Measurements from ENCODE around the gene CACFD1.

Gene CACFD1

DNA sequence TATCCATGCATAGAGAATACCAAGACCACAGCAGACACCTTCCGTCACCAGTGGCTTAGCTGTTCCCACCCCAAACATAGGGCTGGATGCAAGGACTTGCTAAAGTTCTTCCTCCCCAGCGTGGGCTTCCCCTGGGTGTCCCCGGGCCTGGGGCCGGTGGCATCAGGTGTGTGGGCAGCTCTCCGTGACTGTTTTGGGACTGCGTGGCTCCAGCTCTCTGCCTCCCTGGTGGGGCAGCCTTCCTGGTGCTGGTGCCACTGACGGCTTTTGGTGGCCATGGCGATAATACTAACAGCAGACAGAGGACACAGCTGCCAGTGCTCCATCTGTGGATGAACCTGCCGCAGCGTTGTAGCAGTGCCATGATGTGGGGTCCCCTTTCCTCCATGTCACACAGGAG is 4.9 kb downstream of the CACFD1 start:
- ATAC-seq (no peak), DNase-seq (no peak)

DNA sequence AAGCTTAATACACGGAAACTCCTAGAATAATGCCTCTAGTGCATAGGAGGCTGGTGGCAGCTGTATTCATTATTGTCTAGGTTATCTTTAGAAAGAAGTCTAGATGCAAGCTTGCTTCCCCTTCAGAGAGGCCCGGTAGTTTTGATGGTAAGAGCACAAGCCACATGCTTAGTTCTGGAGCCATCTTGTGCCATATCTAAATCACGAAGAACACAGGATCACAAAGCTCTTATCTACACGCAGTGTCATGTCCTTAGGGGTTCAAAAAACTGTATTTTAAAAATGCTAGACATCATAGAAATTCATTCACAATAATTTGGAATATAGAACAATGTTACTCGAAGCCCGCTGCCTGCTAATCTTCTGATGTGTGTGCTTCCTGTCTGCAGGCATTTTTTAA is 6.2 kb downstream of the CACFD1 start:
- no peak for ATAC-seq

DNA sequence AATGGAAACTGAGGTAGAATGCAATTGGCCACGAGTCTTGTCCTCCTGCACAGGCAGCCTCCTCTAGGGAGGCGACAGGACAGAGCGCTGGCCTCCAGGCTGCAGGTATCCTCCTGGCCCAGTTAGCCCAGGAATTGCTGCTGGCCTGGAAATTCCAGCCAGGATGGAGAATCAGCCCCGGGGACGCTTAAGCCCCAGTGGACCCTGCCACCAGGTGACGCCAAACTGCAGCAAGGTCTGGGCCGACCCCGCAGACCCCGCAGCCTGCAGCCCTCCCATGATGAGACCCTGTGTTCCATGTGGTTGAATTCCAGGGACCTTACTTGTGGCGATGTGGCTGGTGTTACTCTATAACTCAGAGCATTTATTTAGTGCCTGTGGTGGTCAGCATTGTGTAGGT is 7.3 kb downstream of the CACFD1 start:
- DNase-seq (no peak), ATAC-seq (no peak)

More for the DNA sequence above, 6.2 kb downstream of the CACFD1 start:
- no peak for DNase-seq

DNA sequence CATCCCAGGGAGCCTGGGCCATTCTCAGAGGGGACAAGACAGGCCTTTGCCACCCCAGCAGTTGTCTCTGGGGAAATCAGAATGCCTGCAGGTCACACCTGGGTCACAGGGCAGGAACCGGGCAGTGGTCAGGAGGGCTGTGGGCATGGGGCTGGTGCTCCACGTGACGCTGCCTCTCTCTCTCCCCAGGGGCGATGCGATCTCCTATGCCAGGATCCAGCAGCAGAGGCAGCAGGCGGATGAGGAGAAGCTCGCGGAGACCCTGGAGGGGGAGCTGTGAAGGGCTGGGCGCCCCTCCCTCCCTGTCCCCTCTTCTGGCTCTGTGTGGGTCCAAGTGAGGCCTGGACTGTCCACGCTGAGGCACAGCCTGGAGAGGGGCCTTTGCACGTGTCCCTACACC is 8.6 kb downstream of the CACFD1 start:
- DNase-seq (no peak), ATAC-seq (peak; percentile 8)

DNA sequence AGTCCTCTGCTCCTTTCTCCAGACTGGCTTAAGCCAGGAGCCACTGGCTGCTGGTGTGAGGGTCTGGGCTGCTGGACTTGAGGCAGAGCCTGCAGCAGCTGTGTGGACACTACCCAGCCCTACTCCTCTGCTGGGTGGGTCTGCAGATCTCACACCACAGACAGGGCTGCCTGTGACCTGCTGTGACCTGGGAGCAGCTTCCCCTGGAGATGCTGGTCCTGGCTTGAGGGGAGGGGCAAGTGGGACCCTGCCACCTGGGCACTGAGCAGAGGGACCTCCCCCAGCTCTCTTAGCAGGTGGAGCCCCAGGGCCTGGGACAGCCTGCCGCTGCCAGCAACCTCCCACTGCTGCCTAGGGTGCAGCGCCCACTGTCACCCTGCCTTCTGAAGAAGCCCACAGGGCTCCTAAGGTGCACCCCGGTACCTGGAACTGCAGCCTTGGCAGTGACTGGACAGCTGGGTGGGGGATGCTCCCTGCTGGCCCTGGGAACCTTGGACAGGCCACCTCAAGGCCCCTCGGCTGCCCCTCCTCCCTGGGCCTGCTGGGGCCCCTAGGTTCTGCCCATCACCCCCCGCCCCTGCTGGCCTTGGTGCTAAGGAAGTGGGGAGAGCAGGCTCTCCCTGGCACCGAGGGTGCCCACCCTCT is 9.1 kb downstream of the CACFD1 start:
- peak; percentile 2 for ATAC-seq

DNA sequence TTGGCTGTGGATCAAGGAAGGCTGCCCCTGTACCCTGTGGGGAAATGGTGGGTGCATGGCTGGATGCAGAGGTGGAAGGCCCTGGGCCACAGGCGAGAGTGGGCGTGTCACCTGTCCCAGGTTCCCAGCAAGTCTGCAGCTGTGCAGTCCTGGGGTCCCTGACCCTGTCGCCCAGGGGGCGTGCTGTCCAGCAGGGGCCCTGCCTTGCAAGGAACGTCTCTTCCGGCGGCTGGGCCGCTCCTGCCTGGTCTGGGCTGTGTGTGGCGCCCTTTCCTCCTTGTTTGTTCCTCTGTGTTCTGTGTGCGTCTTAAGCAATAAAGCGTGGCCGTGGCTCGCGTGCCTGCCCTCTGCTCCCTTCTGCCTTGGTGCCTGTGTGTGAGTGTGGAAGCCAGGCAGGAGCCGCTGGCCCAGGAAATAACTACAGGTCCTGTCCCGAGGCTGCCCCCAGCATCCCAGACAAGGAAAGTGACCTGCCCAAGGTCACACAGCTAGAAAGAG is 10.7 kb downstream of the CACFD1 start:
- DNase-seq (no peak), ATAC-seq (no peak)

More for the DNA sequence above, 9.1 kb downstream of the CACFD1 start:
- no peak for DNase-seq

DNA sequence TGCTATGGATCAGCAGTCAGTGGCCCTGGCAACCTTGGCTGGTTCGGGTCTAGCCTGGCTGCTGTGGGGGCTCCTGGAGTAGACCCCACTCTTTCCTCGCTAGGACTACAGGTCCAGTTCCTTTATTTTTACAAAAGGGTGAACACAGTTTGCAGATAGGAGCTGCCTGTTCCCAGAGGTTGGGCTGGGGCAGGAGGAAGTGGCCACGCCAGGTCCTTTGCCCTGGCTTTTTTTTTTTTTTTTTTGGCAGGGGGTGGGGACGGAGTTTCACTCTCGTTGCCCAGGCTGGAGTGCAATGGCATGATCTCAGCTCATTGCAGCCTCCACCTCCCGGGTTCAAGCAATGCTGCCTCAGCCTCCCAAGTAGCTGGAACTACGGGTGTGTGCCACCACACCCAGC is 11.2 kb downstream of the CACFD1 start:
- ATAC-seq (no peak), DNase-seq (no peak)

DNA sequence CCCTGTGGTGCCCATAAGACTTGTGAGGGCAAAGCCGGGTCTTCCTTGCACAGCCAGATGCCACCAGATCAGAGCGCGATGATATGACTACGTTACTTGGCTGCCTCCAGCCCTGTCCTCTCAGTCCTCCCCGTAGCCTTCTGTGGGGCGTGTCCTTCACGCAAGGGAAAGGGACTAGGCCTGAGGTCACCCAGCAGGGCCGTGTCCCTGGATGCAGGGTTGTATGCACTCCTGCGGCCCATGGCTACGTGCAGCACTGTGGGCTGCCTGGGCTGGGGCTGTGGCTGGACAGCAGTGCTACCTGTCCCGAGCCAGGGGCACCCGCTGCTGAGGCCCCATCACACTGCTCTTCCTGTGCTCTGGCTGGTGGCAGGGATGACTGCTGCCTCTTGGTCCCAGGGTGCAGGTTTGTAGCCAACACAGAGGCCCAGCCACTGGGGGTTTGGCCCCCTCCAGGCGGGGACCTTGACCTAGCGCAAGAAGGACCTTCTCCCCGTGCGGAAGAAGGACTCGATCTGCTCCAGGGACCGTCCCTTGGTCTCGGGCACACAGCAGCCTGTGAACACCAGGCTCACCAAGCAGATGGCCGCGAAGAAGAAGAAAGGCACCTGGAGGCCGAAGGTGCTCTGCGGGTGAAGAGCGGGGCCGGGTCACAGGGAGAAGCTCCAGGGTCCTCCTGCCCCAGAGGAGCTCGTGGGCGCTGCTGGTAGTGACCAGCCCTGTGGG is 11.9 kb downstream of the CACFD1 start:
- ATAC-seq (no peak), DNase-seq (no peak)

DNA sequence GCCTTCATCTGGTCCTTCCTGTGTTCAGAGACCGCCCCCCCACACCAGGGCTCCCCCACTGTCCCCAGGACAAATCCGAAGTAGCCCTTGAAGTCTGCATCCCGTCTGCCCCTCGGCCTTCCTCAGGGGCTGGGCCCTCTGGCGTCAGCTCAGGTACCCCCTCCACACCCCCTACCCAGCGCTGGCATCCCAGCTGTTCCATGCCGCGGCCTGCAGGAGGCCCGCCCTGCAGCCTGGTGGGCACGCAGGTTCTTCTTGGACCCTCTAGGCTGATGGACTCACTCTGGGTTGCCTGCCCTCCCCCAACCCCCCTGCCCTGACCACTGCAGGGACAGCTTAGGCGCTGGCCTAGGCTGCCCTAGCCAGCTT is 12.5 kb downstream of the CACFD1 start:
- ATAC-seq, result no peak
- DNase-seq, result no peak

DNA sequence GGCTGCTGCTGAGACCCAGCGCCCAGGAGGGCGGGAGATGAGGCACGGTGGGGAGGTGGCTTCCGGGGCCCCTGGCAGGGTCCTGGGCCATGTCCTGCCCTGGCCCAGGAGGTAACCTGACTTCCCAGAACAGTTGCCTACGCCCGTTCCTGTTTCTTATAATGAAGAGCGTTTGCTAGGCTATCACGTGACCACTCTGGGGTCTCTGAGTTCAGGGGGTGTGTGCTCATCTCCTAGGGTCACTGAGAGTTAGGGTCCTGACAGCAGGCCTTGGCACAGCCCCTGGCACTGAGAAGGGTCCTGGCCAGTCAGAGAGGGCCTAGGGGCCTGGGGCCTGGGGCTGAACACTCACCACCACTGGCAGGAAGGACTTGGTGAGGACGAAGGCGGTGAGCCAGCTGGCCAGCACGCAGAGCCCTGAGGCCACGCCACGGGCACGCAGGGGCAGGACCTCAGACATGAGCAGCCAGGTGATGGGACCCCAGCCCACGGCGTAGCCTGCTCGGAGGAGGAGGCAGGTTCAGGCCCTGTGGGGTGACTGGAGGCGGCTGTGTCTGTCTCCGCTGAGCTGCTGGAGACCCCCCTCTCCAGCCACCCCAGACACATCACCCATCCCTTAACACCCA is 13.1 kb downstream of the CACFD1 start:
- no peak for DNase-seq
- no peak for ATAC-seq

DNA sequence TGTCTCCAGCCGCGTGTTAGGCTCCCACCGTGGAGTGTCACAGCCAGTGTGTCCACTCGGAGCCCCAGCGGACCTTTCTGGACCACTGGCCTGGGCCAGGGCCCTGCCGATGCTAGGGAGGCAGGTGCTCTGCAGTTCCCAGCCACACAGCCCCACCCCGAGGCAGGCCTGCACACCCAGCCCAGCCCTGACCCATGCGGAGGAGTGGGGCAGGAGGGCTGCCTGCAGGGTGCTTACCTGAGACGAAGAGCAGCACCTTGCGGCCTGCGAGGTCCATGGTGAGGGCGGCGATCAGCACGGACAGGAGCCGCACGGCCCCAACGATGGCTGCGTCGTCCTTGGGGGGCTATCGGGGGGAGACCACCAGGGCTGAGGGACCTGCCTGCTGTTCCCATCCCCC is 14.0 kb downstream of the CACFD1 start:
- DNase-seq (no peak), ATAC-seq (no peak)

DNA sequence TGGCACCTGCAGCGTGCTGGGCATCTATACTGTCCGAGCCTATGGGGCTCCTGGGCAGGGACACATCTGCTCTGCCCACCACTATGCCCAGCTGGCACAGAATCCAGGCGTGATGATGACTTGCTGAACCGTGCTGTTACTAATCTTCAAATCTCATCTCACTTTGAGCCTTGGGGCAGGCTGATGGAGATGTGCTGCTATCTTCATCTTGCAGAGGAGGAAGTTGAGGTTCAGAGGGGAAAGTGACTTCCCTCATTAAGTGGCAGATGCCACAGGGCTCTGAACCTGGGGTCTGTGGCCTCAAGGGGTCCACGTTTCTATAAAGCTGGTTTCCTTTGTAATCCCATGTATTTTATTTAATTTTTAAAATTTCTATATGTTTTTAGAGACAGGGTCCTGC is 14.4 kb downstream of the CACFD1 start:
- DNase-seq (no peak), ATAC-seq (no peak)

DNA sequence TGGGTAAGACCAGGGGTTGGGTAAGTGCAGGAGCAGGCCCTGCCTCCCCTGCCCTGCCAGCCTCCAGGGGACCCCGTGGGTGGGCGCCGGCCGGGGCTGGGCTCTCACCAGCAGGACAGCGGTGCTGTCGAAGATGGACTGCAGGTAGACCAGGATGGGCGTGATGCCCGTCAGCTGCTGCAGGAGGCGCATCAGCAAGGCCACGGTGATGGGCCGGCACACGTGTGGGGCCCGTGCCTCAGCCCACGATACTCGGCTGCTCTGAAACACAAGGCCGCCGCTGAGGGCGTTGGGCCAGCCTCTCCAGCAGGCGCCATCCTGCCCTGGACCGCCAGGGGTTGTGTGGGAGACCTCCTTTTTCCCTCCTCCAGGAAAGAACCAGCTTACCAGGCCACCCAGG is 15.1 kb downstream of the CACFD1 start:
- DNase-seq (no peak), ATAC-seq (no peak)

DNA sequence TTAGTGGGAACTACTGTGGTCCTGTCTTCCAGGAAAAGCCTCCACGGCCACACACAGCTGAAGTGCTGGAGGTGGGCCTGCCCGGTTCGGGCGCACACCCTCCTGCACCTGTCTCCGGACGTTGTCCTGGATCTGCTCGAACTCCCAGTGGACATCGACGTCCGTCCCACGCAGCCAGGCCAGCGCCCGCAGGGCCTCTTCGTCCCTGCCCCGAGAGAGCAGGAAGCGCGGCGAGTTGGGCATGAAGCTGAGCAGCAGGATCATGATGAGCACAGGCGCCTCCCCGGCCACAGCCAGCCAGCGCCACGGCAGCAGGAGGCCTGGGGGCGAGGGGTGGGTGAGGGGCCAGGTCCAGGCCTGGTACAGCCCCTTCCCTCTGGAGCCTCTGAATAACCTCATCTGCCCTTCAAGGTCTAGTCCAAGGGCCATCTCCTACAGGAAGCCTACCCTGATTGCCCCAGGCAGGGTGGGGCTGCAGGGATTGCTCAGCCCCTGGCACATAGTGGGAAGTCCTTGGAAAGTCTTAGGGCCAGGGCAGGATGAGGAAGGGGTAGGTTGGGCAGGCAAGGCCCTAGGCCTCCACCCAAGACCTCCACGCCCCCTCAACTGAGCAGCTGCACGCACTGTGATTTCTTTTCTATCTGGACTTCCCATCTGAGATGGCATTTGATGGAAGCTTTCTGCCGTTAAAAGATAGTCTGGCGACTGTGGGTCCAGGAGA is 15.7 kb downstream of the CACFD1 start:
- ATAC-seq (no peak), DNase-seq (no peak)

DNA sequence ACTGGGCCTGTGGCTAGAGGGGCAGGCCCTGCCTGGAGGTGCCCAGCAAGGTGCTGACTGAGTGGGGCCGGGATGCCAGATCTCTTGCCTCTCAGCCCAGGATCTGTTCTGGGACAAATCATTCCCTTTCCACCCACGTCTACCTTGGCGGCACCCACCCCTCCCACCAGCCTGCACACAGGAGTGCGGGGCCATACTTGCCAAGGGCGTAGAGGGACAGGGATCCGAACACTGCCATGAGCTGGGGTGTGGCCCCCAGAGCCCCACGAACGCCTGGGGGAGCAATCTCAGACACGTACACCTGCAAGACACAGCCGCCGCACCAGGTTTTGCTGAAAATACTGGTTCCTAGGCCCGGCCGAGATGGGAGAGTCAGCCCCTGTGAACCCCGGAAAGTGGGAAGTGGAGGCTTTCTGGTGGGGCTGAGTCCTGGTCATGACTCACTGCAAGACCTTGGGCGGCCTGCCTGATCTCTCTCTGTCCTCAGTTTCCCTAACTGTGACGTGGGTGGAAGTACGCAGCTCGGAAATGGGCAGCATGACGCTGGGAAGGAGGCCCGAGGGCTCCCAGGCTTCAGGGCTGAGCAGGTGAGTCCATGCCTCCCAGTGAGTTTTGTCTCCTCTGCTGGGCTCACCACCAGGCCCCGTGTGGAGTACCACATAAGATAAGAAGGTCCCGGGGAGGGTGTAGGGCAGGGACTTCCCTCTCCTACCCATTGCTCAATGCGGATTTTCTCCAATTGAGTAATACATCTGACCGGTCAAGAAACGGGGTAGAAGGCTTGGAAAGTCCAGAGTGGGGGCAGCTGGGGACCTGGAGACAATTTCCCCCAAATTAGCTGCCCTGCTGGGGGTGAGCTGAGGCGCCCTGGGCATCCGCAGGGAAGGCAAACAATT is 16.5 kb downstream of the CACFD1 start:
- no peak for ATAC-seq

DNA sequence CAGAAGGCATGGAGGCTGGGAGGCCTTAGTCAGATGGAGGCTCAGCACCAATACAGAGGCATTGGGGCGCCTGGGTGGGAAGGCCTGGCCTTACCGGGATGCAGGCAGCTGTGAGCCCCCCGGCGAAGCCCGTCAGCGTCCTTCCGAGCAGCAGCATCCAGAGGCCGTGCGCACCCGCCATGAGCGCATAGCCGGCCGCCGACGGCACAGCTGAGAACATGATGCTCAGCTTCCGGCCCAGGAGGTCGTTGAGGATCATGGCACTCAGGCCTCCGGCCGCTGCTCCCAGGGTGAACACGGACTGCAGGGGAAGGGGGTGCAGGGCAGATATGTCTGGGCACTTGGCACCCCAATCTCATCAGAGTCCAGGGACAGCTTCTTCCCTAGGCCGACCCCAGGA is 17.2 kb downstream of the CACFD1 start:
- DNase-seq, result no peak

More for the DNA sequence above, 16.5 kb downstream of the CACFD1 start:
- DNase-seq, result no peak

DNA sequence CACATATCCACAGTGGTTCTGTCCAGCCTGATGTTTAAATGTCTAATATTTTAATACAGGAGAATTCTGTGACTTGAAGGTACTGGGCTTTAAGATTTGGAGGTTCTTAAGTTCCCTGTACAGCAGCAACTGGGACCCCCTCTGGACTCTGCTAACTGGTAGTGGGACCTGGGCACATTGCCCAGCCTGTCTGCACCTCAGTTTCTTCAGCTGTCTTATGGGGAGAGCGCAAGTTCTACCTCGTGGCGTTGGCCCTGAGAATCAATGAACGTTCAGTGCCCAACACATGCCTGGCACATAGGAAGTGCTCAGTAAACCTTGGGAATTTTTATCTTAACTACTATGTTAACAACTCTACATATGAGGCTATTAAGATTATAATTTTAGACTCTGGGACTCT is 17.7 kb downstream of the CACFD1 start:
- DNase-seq, result no peak
- no peak for ATAC-seq

More for the DNA sequence above, 17.2 kb downstream of the CACFD1 start:
- ATAC-seq, result no peak

DNA sequence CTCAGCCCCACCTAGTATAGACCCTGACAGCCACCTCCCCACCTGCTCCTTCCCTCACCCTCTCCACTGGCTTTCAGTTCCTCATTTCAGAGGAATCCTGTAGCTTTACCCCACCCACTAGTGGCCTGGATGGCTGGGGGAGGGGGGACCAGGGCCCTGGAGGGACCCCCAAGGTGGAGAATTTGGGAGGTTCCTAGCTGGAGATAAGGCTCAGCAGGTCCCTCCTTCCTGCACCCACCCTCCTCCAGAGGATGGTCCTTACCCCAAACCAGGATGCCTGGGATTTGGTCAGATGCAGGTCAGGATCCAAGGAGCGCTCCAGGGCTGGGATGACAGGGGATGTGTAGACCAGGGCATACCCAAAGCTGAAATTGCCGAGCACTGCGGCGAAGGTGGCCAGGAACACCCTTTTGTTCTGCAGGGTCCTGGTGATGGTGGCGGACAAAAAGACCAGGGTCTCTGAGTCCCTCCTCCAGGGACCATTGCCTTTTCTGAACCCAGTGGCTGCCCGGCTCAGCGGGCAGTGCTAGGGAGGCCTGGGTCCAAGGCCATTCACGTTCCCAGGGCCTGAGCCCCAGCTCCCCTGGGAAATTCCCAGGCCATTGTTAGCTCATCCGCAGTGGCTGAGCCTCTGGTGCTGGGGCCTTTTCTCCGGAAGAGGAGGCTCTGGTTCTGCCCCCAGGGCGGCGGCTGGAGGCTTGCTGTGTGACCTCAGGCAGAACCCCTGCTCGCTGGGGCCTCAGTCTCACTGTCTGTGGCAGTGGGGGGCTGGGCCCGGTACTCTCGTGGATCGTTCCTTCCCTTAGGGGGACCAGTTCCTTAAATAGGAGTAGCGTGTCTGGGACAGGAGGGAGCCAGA is 18.4 kb downstream of the CACFD1 start:
- peak; percentile 49 for DNase-seq
- ATAC-seq, result peak; percentile 9

DNA sequence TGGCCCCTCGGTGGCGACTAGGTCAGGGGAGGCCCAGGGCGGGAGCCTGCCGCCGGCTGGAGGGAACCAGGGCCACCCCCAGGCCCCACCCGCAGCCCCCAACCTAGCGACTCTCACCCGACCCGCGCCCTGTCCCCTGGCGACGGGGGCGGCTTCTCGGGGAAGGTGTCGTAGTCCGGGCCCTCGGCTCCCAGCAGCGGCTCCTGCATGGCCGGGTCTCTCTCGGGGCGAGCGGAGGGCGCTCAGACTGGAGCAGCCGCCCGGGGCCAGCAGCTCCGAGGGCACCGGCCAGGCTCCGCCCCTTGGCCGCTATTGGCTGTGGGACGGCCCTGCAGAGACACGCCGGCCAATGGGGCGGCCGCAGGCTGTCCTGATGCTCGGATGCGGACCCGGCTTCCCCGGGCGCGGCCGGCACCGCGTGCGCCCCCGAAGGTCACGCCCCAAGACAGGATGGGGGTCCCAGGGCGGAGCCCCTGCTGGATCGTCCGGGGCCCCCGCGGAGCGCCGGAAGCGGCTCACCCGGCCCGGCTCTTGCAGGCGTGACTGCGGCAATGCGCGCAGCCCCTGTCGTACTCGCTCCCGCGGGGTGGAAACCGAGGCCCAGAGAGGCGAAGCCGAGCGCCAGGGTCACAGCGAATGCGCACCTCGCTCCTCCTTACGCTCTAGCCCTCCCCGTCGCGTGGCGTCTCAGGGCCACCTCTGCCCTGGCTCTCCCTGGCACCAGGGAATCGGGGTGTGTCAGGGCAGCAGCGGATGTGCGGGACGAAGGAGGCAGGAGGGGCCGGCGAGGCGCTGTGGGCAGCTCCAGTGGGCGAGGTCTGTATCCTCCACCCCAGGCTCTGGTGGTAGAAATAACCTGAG is 19.3 kb downstream of the CACFD1 start, which contains the start of gene SLC2A6:
SLC2A6 (minus strand) TSS at position 249 of the 861 bp plus-strand sequence; CDS start at position 209, 40 bp downstream.
- peak; percentile 90 for DNase-seq
- peak; percentile 97 for ATAC-seq

DNA sequence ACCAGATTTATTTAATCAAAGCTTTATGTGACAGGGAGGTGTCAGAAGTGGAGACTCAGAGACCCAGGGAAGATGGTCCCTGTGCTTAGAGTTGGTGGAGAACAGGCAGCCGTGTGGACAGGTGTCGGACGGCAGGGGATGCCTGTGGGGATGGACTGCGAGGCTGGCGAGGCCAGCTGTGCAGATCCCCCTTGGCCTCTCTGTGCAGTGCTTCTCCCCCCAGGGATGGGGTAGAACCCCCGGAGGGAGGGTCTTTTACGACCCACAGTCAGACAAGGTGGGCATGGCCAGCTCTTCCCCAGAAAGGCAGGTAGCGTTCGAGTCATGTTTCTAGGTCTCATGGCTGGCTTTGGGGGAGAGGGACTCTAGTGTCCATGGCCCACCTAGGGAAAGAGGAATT is 23.8 kb downstream of the CACFD1 start:
- ATAC-seq (no peak), DNase-seq (no peak)
